Activated CD8-positive, alpha-beta memory T cell treated with anti-CD3 and anti-CD28 coated beads, Interleukin-2, amount 10 ng/mL, durations not matched to agents 7 days and 5 days (primary cell): ENCODE measurements around the gene MGAT3. TPM values are rescaled to one million over a fixed set of nuclear protein-coding genes. Genes with fewer than 3 reads are reported as not detected.
A peak's percentile ranks its signal among the peaks of the same experiment; 100 is the strongest.
"Not testable (repeated sequence)": the region's sequence is repeated elsewhere in the genome, so short reads cannot be mapped to it uniquely, and the experiment has no call there.

ENCODE experiments used
- ATAC-seq: fragments of 150-1000 bp; cut with Tn5 transposase; one replicate; pipeline ENCODE4 v1.10.0; 2021; ENCODE audit warnings: moderate library complexity
- CTCF ChIA-PET: fragments of 350-600 bp; sonication (Branson Sonifier 250); formaldehyde crosslinking; loops from one replicate; lab custom pipeline; 2021; ENCODE audit warnings: antibody characterized with exemption; lab: Charles Lee
- DNase-seq: peaks from one replicate; pipeline ENCODE4 v3.0.0-alpha.2; 2020
- H3K27ac Mint-ChIP-seq: one replicate; pipeline ENCODE4 v1.8.0; 2021; ENCODE audit warnings: mild to moderate bottlenecking, mixed read lengths
- H3K27me3 Mint-ChIP-seq: one replicate; pipeline ENCODE4 v1.8.0; 2021; ENCODE audit warnings: mixed read lengths
- H3K36me3 Mint-ChIP-seq: one replicate; pipeline ENCODE4 v1.8.0; 2021; ENCODE audit warnings: mild to moderate bottlenecking, mixed read lengths
- H3K4me1 Mint-ChIP-seq: one replicate; pipeline ENCODE4 v1.8.0; 2021; ENCODE audit warnings: mixed read lengths
- H3K4me3 Mint-ChIP-seq: one replicate; pipeline ENCODE4 v1.8.0; 2021; ENCODE audit warnings: mild to moderate bottlenecking, moderate library complexity, mixed read lengths
- H3K9me3 Mint-ChIP-seq: one replicate; pipeline ENCODE4 v1.8.0; 2022; ENCODE audit warnings: low read depth, mixed read lengths
- total RNA-seq, 2 experiments: library from RNA; stranded (reverse); gene quantifications; one replicate each; pipeline ENCODE4 v1.2.3, GENCODE V29; 2021

Gene MGAT3
- total RNA-seq, 2 experiments from 2014 or later = 0.96 to 3.6 TPM

DNA sequence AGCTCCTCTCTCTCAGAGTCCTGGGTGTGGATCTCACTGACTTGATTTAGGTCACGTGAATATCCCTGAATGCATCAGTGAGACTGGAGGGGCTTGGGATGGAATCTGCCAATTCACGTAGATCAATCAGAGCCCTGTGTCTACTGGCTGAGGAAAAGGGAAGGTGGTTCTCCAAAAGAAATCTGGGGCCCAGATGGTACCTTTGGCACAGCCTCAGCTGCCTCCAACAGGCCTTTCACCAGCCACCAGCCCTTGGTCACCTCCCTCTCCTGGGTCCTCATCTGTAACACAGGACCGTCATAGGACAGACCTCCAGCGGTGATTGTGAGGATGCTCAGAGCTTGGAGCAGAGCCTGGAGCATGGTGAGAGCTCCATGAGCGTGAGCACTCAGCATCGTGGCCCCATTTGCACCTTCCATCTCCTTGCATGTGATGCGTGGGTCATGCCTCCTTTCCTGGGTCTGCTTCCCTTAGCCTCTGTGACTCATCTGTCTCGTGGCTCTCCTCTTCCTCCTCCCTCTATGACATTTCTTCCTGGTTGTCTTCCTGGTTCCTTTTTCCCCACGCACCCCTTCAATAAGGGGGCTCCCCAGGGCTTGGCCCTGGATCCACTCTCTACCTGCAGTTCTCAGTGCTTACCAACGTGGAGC, 37.8 kb downstream of the MGAT3 start:
- Mint-ChIP-seq H3K4me1 (peaks cover 17% of the 10 kb centered on the region), H3K36me3 (no peaks in the 10 kb centered on the region), H3K27ac (no peak overlapping the region), H3K9me3 (no peaks in the 10 kb centered on the region), H3K27me3 (peaks cover 4% of the 10 kb centered on the region), H3K4me3 (no peak overlapping the region)
- no peak for DNase-seq
- no peak for ATAC-seq
- CTCF ChIA-PET = interaction anchor here (1.1 to 11.8 kb wide), 10 partner anchors 9 to 543 kb away, joined by 3 to 251 read pairs (median 6); partner anchors contain the start of genes ATF4, RPS19BP1 and TAB1

DNA sequence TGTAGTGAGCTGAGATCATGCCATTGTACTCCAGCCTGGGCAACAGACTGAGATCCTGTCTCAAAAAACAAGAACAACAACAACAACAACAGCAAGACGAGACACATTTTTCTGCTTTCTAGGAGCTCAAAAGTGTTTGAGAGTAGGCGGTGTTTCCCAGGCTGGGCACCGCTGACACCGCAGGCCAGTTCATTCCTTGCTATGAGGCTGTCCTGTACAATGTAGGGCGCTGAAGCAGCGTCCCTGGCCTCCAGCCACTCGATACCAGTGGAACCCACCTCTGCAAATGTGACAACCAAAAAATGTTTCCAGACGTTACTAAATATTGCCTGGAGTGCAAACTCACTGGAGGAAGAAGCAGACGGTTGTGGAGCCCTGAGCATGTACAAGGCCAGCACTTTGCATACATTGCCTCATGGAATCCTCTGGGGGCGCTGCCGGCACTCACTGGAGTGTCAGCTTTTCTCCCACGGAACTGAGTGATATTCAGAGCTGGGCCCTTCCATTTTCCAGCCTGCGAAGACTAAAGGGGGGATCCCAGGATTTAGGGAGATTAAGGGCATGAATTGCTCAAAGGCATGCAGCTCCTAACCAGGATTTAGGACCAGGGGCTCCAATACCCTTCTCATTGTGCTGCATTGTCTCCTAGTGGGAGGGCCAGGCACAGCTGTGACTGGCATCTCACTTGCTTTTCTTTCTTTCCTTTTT, 39.5 kb downstream of the MGAT3 start:
- H3K9me3 Mint-ChIP-seq = no peaks in the 10 kb centered on the region
- ATAC-seq (peak; percentile 69), DNase-seq (peak; percentile 68)
- no peaks in the 10 kb centered on the region for H3K36me3 Mint-ChIP-seq
- H3K27me3 Mint-ChIP-seq = peaks cover 4% of the 10 kb centered on the region
- no peak overlapping the region for H3K27ac Mint-ChIP-seq
- H3K4me3 Mint-ChIP-seq = no peak overlapping the region
- H3K4me1 Mint-ChIP-seq = peaks cover 10% of the 10 kb centered on the region
- CTCF ChIA-PET = interaction anchor here (0.9 to 11.8 kb wide), 13 partner anchors 13 to 528 kb away, joined by 3 to 251 read pairs (median 6); partner anchors contain the start of genes ATF4, RPL3, RPS19BP1 and TAB1

DNA sequence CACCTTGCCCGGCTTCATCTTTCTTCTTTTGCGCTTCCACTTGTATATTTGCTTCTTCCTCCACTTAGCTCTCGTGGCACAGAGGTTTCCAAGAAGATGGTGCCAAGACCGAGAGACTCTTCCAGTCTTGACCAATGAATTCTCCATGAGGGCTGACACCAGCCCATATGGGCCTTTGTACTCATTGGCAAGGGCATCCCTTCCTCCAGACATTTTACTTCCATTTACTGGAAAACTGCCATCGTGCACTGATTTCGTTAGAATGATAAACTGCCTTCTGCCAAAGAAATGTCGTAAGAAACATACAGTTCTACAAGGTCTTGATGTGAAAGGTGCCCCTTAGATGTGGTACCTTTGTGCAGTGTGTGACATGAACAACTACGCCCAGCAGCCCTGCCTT, 40.6 kb downstream of the MGAT3 start:
- DNase-seq (no peak), ATAC-seq (no peak)
- Mint-ChIP-seq H3K4me3 (no peak overlapping the region), H3K27me3 (peaks cover 4% of the 10 kb centered on the region), H3K27ac (no peak overlapping the region), H3K36me3 (peaks cover 1% of the 10 kb centered on the region), H3K9me3 (no peaks in the 10 kb centered on the region), H3K4me1 (peaks cover 14% of the 10 kb centered on the region)
- CTCF ChIA-PET = interaction anchor here (1.0 to 11.8 kb wide), 10 partner anchors 10 to 527 kb away, joined by 3 to 251 read pairs (median 4); partner anchors contain the start of genes ATF4, ENTHD1, RPL3 and RPS19BP1

DNA sequence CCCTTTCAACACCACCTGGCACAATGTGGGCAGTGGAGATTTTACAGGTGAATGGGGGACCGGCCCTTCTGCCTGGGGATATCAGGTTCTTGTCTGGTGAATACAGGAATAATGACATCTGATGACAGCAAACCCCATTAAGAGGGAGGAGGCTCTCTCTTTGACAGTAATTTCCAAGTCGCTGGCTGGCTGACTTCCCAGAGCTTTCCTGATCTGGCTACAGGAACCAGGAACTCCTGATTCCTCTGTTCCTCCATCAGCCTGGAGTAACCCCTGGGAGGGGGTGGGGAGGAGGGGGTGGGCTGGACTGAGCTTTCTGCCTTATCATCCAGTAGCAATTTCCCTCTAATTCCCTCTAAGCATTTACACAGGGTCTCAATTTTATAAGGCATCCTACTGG, 41.6 kb downstream of the MGAT3 start:
- H3K36me3 Mint-ChIP-seq = peaks cover 3% of the 10 kb centered on the region
- ATAC-seq (no peak), DNase-seq (no peak)
- H3K9me3 Mint-ChIP-seq = no peaks in the 10 kb centered on the region
- H3K4me3 Mint-ChIP-seq = no peak overlapping the region
- H3K27me3 Mint-ChIP-seq = peaks cover 4% of the 10 kb centered on the region
- CTCF ChIA-PET = interaction anchor here (1.0 to 11.8 kb wide), 3 partner anchors 14 to 29 kb away, joined by 4 to 251 read pairs (median 134); partner anchors contain the start of genes ATF4 and RPS19BP1
- H3K4me1 Mint-ChIP-seq = peaks cover 17% of the 10 kb centered on the region
- H3K27ac Mint-ChIP-seq = no peak overlapping the region

GRCh38 chr22:39498802-39499201, 42.0 kb downstream of the MGAT3 start:
- no peaks in the 10 kb centered on the region for H3K9me3 Mint-ChIP-seq
- DNase-seq (no peak), ATAC-seq (no peak)
- H3K4me1 Mint-ChIP-seq = peaks cover 19% of the 10 kb centered on the region
- CTCF ChIA-PET = interaction anchor here (1.0 to 11.8 kb wide), 3 partner anchors 13 to 29 kb away, joined by 4 to 251 read pairs (median 134); partner anchors contain the start of genes ATF4 and RPS19BP1
- H3K4me3 Mint-ChIP-seq = no peak overlapping the region
- peaks cover 4% of the 10 kb centered on the region for H3K27me3 Mint-ChIP-seq
- peaks cover 7% of the 10 kb centered on the region for H3K36me3 Mint-ChIP-seq
- H3K27ac Mint-ChIP-seq = no peak overlapping the region

- no peak overlapping the region for H3K4me3 Mint-ChIP-seq
- H3K27ac Mint-ChIP-seq = no peak overlapping the region
- DNase-seq (no peak), ATAC-seq (no peak)
- peaks cover 23% of the 10 kb centered on the region for H3K4me1 Mint-ChIP-seq
- H3K9me3 Mint-ChIP-seq = no peaks in the 10 kb centered on the region
- CTCF ChIA-PET = interaction anchor here (2.0 kb wide), 1 partner anchor 10 kb away, joined by 8 read pairs; no protein-coding TSS in a partner anchor
- H3K36me3 Mint-ChIP-seq = peaks cover 14% of the 10 kb centered on the region
- peaks cover 4% of the 10 kb centered on the region for H3K27me3 Mint-ChIP-seq
These were observed 43.3 kb downstream of the MGAT3 start for GRCh38 chr22:39500101-39500500.

DNA sequence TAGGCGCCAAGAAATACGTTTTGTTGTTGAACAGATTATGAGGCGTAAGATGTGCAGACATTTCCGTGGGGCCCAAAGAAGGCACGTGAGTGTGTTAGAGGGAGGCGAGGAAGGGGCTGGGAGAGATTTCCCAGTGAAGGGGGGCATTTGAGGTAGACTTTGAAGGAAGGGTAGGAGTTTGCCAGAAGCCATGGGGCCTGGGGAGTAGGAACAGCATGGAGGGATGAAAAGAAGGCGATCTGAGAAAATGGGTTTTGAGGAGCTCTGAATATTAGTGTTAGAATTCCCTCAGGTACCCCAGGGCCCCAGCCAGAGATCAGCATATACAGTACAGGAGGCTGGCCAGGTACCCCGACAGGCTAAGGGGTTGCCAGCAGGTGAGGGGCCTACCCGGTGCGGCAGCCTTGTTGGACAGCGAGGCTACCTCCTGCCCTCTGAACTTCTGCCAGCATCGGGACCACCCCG, 44.9 kb downstream of the MGAT3 start:
- peak overlapping the region; percentile 88 for H3K4me3 Mint-ChIP-seq
- H3K4me1 Mint-ChIP-seq = peaks cover 30% of the 10 kb centered on the region
- H3K9me3 Mint-ChIP-seq = no peaks in the 10 kb centered on the region
- CTCF ChIA-PET = interaction anchor here (0.7 to 5.4 kb wide), 13 partner anchors 9 to 535 kb away, joined by 3 to 53 read pairs (median 7); partner anchors contain the start of genes ATF4, RPS19BP1 and TAB1
- peaks cover 29% of the 10 kb centered on the region for H3K36me3 Mint-ChIP-seq
- no peak for ATAC-seq
- H3K27me3 Mint-ChIP-seq = peaks cover 4% of the 10 kb centered on the region
- peak overlapping the region; percentile 94 for H3K27ac Mint-ChIP-seq
- DNase-seq = no peak

- peak; percentile 98 for ATAC-seq
- H3K27me3 Mint-ChIP-seq = peaks cover 4% of the 10 kb centered on the region
- peak within 1 kb of the TSS; percentile 88 for H3K4me3 Mint-ChIP-seq
- CTCF ChIA-PET = interaction anchor here (0.7 to 5.4 kb wide), 13 partner anchors 8 to 534 kb away, joined by 3 to 53 read pairs (median 7); partner anchors contain the start of genes ATF4, RPS19BP1 and TAB1
- no peaks in the 10 kb centered on the region for H3K9me3 Mint-ChIP-seq
- peak; percentile 97 for DNase-seq
- H3K4me1 Mint-ChIP-seq = peaks cover 31% of the 10 kb centered on the region
- H3K27ac Mint-ChIP-seq = peak within 1 kb of the TSS; percentile 94
- peaks cover 33% of the 10 kb centered on the region for H3K36me3 Mint-ChIP-seq
These were observed 45.4 kb downstream of the MGAT3 start, which contains the start of gene MIEF1 for GRCh38 chr22:39502109-39502788. Gene MIEF1, plus strand, starts transcription at chr22:39502290. Its CDS starts 9,005 bp downstream, at chr22:39511295.

DNA sequence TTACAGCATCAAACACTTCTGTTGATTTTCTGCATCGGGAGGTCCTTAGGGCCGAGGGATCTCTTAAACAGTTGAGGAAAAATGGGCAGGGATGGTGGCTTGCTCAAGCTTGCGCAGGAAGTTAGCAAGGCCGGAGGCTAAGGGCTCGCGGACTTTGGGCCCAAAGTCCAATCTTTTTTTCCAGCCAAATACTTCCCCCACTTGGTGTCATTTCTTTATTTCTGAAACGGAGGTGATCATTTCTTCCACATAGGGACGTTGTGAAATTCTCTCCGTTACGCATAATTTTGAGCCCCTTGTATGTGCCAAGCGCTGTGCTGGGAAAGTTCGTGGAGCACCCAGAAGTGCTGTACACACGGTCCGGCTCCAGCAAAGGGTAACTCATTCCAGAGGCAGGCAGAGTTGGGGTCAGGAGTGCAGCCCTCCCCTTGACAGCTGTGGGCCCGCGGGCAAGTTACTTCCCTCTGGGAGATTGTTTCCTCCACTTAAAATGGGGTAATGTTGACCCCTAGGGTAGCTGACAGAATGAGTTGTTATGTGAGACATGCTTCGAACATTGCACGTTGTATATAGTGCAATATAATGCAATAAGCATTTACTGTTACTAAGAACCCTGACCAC, 46.1 kb downstream of the MGAT3 start:
- Mint-ChIP-seq H3K9me3 (no peaks in the 10 kb centered on the region), H3K27me3 (peaks cover 4% of the 10 kb centered on the region), H3K4me1 (peaks cover 31% of the 10 kb centered on the region), H3K36me3 (peaks cover 33% of the 10 kb centered on the region), H3K4me3 (peak overlapping the region; percentile 88), H3K27ac (peak overlapping the region; percentile 80)
- DNase-seq (no peak), ATAC-seq (peak; percentile 3)
- CTCF ChIA-PET = interaction anchor here (0.7 to 5.4 kb wide), 9 partner anchors 9 to 332 kb away, joined by 3 to 53 read pairs (median 4); partner anchors contain the start of genes ATF4, RPS19BP1 and TAB1

GRCh38 chr22:39503630-39504029, 46.8 kb downstream of the MGAT3 start:
- peaks cover 39% of the 10 kb centered on the region for H3K36me3 Mint-ChIP-seq
- peaks cover 37% of the 10 kb centered on the region for H3K4me1 Mint-ChIP-seq
- peaks cover 3% of the 10 kb centered on the region for H3K27me3 Mint-ChIP-seq
- CTCF ChIA-PET = interaction anchor here (1.0 to 5.4 kb wide), 7 partner anchors 10 to 187 kb away, joined by 3 to 53 read pairs (median 4); partner anchors contain the start of genes ATF4, RPS19BP1 and TAB1
- no peaks in the 10 kb centered on the region for H3K9me3 Mint-ChIP-seq
- H3K27ac Mint-ChIP-seq = peak overlapping the region; percentile 80
- H3K4me3 Mint-ChIP-seq = peak overlapping the region; percentile 88
- DNase-seq = no peak
- no peak for ATAC-seq

- Mint-ChIP-seq H3K27ac (no peak overlapping the region), H3K9me3 (no peaks in the 10 kb centered on the region)
- no peak for ATAC-seq
These were observed 47.3 kb downstream of the MGAT3 start for GRCh38 chr22:39504071-39504470.

DNA sequence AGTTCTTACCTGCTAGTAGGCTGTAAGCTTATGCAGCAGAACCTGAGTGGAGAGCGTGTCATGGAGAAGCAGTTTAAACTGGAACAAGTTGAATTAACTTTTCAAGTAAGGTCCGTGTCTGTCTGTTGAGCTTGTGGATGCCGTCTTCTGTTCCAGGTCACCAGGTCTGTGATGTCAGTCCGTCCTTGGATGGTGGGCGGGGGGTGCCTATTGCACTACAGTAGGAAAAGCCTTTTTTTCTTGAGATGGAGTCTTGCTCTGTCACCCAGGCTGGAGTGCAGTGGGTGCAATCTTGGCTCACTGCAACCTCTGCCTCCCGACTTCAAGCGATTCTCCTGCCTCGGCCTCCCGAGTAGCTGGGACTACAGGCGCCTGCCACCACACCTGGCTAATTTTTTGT, 50.2 kb downstream of the MGAT3 start:
- ATAC-seq, H3K27me3 Mint-ChIP-seq, H3K4me3 Mint-ChIP-seq, H3K9me3 Mint-ChIP-seq, DNase-seq, H3K27ac Mint-ChIP-seq: not testable (repeated sequence)
- H3K4me1 Mint-ChIP-seq = peaks cover 41% of the 10 kb centered on the region
- CTCF ChIA-PET = interaction anchor here (1.1 to 12.3 kb wide), 3 partner anchors 13 to 28 kb away, joined by 3 to 134 read pairs (median 5); no protein-coding TSS in a partner anchor
- H3K36me3 Mint-ChIP-seq = peaks cover 57% of the 10 kb centered on the region

More at GRCh38 chr22:39504071-39504470, 47.3 kb downstream of the MGAT3 start:
- H3K27me3 Mint-ChIP-seq = no peaks in the 10 kb centered on the region
- H3K36me3 Mint-ChIP-seq = peaks cover 40% of the 10 kb centered on the region
- peak overlapping the region; percentile 88 for H3K4me3 Mint-ChIP-seq
- CTCF ChIA-PET = interaction anchor here (1.2 to 5.4 kb wide), 6 partner anchors 11 to 188 kb away, joined by 3 to 53 read pairs (median 5); partner anchors contain the start of genes RPS19BP1 and TAB1
- peaks cover 38% of the 10 kb centered on the region for H3K4me1 Mint-ChIP-seq
- no peak for DNase-seq
